ENCODE results near the gene CLEC12A. TPM values are rescaled to one million over a fixed set of nuclear protein-coding genes. Genes with fewer than 3 reads are reported as not detected.

Gene CLEC12A
- total RNA-seq, 1 experiment from 2014 or later, result not detected

DNA sequence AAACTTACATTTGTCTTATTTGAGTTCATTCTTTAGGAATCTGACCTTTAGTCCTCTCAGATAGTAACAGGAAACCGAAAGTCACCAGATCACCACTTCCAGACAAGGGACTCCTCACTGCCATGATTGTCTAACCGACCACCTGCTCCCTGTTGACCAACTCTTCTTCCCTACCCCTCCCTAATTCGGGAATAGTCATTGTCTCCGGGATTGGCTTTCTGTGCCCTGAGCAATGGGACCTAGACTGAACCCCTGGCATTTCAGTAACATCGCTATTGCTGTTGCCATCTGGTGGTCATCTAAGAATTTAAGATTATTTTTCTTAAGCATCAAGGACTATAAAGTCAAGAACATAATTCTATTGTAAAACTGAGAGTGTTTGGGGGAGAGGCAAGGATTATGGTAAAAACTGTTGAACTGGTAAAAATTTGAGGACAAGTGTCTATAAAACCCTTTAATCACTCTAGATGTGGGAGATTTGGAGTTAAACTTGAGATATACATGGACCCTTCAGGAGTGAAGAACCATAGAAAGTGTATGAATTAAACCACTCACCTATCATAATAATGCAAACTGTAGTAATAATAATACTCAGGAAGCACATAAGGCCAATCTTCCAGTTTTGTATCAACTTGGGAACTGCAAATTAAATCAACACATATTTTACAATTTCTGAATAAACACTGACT lies 45.4 kb upstream of the CLEC12A start:
- Histone ChIP-seq H3K4me1 (ENCODE audit: control insufficient read depth in 1 of 2, insufficient read depth in 2 of 2, low read length in 2 of 2) (no peaks in the 10 kb centered on the region), H2AFZ (ENCODE audit: low read depth, low read length, poor library complexity, severe bottlenecking) (no peak overlapping the region), H3K9me2 (ENCODE audit: insufficient read depth) (no peaks in the 10 kb centered on the region), H3K9ac (ENCODE audit: low read length) (no peak overlapping the region), H3K36me3 (ENCODE audit: control insufficient read depth in 1 of 2, insufficient read depth in 2 of 2, low read length in 2 of 2) (no peaks in the 10 kb centered on the region), H3K9me3 (ENCODE audit: control insufficient read depth in 1 of 2, insufficient read depth in 1 of 2, low read depth in 1 of 2, low read length in 2 of 2) (no peaks in the 10 kb centered on the region), H3K27me3 (ENCODE audit: insufficient read depth, low read length) (peaks cover 30% of the 10 kb centered on the region), H3K27ac (ENCODE audit: low read depth, low read length) (no peak overlapping the region), H3K79me2 (ENCODE audit: insufficient read depth, low read length) (no peaks in the 10 kb centered on the region), H3K4me3 (replicated peaks in 1 of 2; ENCODE audit: low read depth in 1 of 2, low read length in 2 of 2) (no peak overlapping the region), H3K4me2 (ENCODE audit: low read length) (no peak overlapping the region), H4K20me1 (ENCODE audit: insufficient read depth) (no peaks in the 10 kb centered on the region)
- TF ChIP-seq EZH2 (IDR thresholded peaks at IDR 0.05), result no peak
- TF ChIP-seq TCF7L2 (IDR thresholded peaks at IDR 0.05; ENCODE audit: borderline replicate concordance, extremely low read depth, insufficient read depth, insufficient read length), result no peak
- peak; percentile 47 for TF ChIP-seq RAD21 (IDR thresholded peaks at IDR 0.05; ENCODE audit: low read depth)
- TF ChIP-seq, protein P1, sequence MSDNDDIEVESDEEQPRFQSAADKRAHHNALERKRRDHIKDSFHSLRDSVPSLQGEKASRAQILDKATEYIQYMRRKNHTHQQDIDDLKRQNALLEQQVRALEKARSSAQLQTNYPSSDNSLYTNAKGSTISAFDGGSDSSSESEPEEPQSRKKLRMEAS (IDR thresholded peaks at IDR 0.05), result no peak
- no peak for TF ChIP-seq FOSL1 (IDR thresholded peaks at IDR 0.05; ENCODE audit: low read depth)
- TF ChIP-seq YY1 (IDR thresholded peaks at IDR 0.05; ENCODE audit: extremely low read depth, insufficient replicate concordance, low read depth, low read length), result no peak
- TF ChIP-seq EZH2phosphoT487 (IDR thresholded peaks at IDR 0.05; ENCODE audit: borderline replicate concordance), result no peak
- TF ChIP-seq, protein P2, sequence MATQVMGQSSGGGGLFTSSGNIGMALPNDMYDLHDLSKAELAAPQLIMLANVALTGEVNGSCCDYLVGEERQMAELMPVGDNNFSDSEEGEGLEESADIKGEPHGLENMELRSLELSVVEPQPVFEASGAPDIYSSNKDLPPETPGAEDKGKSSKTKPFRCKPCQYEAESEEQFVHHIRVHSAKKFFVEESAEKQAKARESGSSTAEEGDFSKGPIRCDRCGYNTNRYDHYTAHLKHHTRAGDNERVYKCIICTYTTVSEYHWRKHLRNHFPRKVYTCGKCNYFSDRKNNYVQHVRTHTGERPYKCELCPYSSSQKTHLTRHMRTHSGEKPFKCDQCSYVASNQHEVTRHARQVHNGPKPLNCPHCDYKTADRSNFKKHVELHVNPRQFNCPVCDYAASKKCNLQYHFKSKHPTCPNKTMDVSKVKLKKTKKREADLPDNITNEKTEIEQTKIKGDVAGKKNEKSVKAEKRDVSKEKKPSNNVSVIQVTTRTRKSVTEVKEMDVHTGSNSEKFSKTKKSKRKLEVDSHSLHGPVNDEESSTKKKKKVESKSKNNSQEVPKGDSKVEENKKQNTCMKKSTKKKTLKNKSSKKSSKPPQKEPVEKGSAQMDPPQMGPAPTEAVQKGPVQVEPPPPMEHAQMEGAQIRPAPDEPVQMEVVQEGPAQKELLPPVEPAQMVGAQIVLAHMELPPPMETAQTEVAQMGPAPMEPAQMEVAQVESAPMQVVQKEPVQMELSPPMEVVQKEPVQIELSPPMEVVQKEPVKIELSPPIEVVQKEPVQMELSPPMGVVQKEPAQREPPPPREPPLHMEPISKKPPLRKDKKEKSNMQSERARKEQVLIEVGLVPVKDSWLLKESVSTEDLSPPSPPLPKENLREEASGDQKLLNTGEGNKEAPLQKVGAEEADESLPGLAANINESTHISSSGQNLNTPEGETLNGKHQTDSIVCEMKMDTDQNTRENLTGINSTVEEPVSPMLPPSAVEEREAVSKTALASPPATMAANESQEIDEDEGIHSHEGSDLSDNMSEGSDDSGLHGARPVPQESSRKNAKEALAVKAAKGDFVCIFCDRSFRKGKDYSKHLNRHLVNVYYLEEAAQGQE (IDR thresholded peaks at IDR 0.05; ENCODE audit: low read depth), result no peak
- TF ChIP-seq CTCF (IDR thresholded peaks at IDR 0.05 in 2 of 3, conservative IDR thresholded peaks at IDR 0.05 in 1 of 3; ENCODE audit: borderline replicate concordance in 1 of 3, insufficient read depth in 1 of 3, low read depth in 2 of 3, low read length in 2 of 3), result peak; percentile 43 to 50 (median 47); a peak in 5 of 6 replicates
- TF ChIP-seq POLR2AphosphoS5 (IDR thresholded peaks at IDR 0.05; ENCODE audit: low read depth, low read length), result no peak
- TF ChIP-seq, protein P3, sequence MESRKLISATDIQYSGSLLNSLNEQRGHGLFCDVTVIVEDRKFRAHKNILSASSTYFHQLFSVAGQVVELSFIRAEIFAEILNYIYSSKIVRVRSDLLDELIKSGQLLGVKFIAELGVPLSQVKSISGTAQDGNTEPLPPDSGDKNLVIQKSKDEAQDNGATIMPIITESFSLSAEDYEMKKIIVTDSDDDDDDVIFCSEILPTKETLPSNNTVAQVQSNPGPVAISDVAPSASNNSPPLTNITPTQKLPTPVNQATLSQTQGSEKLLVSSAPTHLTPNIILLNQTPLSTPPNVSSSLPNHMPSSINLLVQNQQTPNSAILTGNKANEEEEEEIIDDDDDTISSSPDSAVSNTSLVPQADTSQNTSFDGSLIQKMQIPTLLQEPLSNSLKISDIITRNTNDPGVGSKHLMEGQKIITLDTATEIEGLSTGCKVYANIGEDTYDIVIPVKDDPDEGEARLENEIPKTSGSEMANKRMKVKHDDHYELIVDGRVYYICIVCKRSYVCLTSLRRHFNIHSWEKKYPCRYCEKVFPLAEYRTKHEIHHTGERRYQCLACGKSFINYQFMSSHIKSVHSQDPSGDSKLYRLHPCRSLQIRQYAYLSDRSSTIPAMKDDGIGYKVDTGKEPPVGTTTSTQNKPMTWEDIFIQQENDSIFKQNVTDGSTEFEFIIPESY (IDR thresholded peaks at IDR 0.05; ENCODE audit: extremely low read depth, insufficient replicate concordance, low read length), result no peak
- no peak for TF ChIP-seq CBX3 (IDR thresholded peaks at IDR 0.05; ENCODE audit: low read depth)
- TF ChIP-seq JUND (IDR thresholded peaks at IDR 0.05), result no peak
- no peak for TF ChIP-seq CEBPB (IDR thresholded peaks at IDR 0.05; ENCODE audit: low read depth)
- TF ChIP-seq ZFX (IDR thresholded peaks at IDR 0.05), result no peak
- ChIA-PET POLR2A (no interaction called here), RAD21 (ENCODE audit: low non-redundant PET in 1 of 2, low total read pairs in 2 of 2, uncharacterized antibody in 2 of 2, unreplicated experiment in 2 of 2) (no interaction called here), CTCF (interaction anchor here (1.0 kb wide), 2 partner anchors 10 to 176 kb away, joined by 3 to 6 read pairs; no protein-coding TSS in a partner anchor)
- DNase-seq (ENCODE audit: low read depth, low spot score) (peak; percentile 24), ATAC-seq (peak; percentile 73)
- no TSS peak for BruUV-seq (replicated peaks)
- intact Hi-C loops (cut with micrococcal nuclease), result loop anchor here (1.0 to 5.0 kb wide), 3 partner anchors 111 to 594 kb away; no protein-coding TSS in a partner anchor

All from HCT116 (cell line).